ENCODE data around the gene NMNAT2. TPM values are rescaled to one million over a fixed set of nuclear protein-coding genes. Genes with fewer than 3 reads are reported as not detected.

Gene NMNAT2
- total and polyA plus RNA-seq, 2 donors (not counting 3 experiments of a cell fraction or from before 2014, with no cell fraction given) = 0.28 to 0.38 TPM

GRCh38 chr1:183450093-183450492 lies 31.9 kb upstream of the NMNAT2 start:
- dilution Hi-C loops (cut with MboI; ENCODE audit: extremely low pct_ligation_motif_present, low sequenced_read_pairs) (no loop called here), intact Hi-C loops (cut with micrococcal nuclease) (no loop called here)
- H3K27me3 ChIP-seq (ENCODE audit: control insufficient read depth in 2 of 2, insufficient read depth in 2 of 2, low read length in 2 of 2) = no peaks in the 10 kb centered on the region
- no peaks in the 10 kb centered on the region for H3K79me2 ChIP-seq (ENCODE audit: control insufficient read depth, insufficient read depth, low read length)
- DNase-seq (ENCODE audit: low read depth, low spot score) (no peak), FAIRE-seq (no peak)
- H3K27ac ChIP-seq (ENCODE audit: insufficient read depth, low read depth, low read length) = no peak overlapping the region
- ChIA-PET CTCF (no interaction called here), POLR2A (no interaction called here)
- no peak overlapping the region for H3K4me3 ChIP-seq (replicated peaks in 1 of 3; ENCODE audit: insufficient read depth in 1 of 3, low read depth in 1 of 3, low read length in 3 of 3)
- H3K9me3 ChIP-seq (replicated peaks; ENCODE audit: control insufficient read depth, insufficient read depth, low read length) = no peaks in the 10 kb centered on the region
- no peak overlapping the region for H3K9ac ChIP-seq (replicated peaks; ENCODE audit: extremely low read depth, insufficient read depth, low read length)
- no peak overlapping the region for H2AFZ ChIP-seq (ENCODE audit: low read depth, low read length)
- no peaks in the 10 kb centered on the region for H3K36me3 ChIP-seq (ENCODE audit: control insufficient read depth in 2 of 2, extremely low read depth in 1 of 2, insufficient read depth in 2 of 2, low read length in 2 of 2)
- peaks cover under 1% of the 10 kb centered on the region for H3K4me1 ChIP-seq (ENCODE audit: control insufficient read depth, extremely low read depth, insufficient read depth, low read length)
- TF ChIP-seq EZH2 (IDR thresholded peaks at IDR 0.05; ENCODE audit: borderline replicate concordance, low read depth, low read length, severe bottlenecking) (no peak), JUN (IDR thresholded peaks at IDR 0.05; ENCODE audit: borderline replicate concordance, insufficient read depth, insufficient read length, low read depth) (no peak), FOS (IDR thresholded peaks at IDR 0.05; ENCODE audit: borderline replicate concordance, insufficient read depth, low read length) (no peak), GATA2 (IDR thresholded peaks at IDR 0.05; ENCODE audit: insufficient read depth, insufficient read length, low read depth, low read length) (no peak), MYC (IDR thresholded peaks at IDR 0.05; ENCODE audit: low read depth, low read length) (no peak), CTCF (IDR thresholded peaks at IDR 0.05; ENCODE audit: extremely low read depth in 1 of 2, insufficient read depth in 1 of 2, low read depth in 1 of 2, low read length in 2 of 2) (no peak), POLR2AphosphoS5 (IDR thresholded peaks at IDR 0.05; ENCODE audit: insufficient read depth, low read depth, low read length) (no peak), POLR2A (IDR thresholded peaks at IDR 0.05; ENCODE audit: low read depth, low read length) (no peak), MAX (IDR thresholded peaks at IDR 0.05; ENCODE audit: insufficient read depth, insufficient read length) (no peak)
- H4K20me1 ChIP-seq (replicated peaks; ENCODE audit: control insufficient read depth, extremely low read depth, insufficient read depth, low read length) = no peaks in the 10 kb centered on the region
- H3K9me1 ChIP-seq (replicated peaks; ENCODE audit: control insufficient read depth, extremely low read depth, insufficient read depth, low read length) = no peaks in the 10 kb centered on the region
- H3K4me2 ChIP-seq (ENCODE audit: insufficient read depth, low read length) = no peak overlapping the region
- BruUV-seq (replicated peaks) = no TSS peak
